ENCODE measurements around the gene SLC2A4RG.
"Not testable (repeated sequence)": the region's sequence is repeated elsewhere in the genome, so short reads cannot be mapped to it uniquely, and the experiment has no call there.

The SLC2A4RG gene

DNA sequence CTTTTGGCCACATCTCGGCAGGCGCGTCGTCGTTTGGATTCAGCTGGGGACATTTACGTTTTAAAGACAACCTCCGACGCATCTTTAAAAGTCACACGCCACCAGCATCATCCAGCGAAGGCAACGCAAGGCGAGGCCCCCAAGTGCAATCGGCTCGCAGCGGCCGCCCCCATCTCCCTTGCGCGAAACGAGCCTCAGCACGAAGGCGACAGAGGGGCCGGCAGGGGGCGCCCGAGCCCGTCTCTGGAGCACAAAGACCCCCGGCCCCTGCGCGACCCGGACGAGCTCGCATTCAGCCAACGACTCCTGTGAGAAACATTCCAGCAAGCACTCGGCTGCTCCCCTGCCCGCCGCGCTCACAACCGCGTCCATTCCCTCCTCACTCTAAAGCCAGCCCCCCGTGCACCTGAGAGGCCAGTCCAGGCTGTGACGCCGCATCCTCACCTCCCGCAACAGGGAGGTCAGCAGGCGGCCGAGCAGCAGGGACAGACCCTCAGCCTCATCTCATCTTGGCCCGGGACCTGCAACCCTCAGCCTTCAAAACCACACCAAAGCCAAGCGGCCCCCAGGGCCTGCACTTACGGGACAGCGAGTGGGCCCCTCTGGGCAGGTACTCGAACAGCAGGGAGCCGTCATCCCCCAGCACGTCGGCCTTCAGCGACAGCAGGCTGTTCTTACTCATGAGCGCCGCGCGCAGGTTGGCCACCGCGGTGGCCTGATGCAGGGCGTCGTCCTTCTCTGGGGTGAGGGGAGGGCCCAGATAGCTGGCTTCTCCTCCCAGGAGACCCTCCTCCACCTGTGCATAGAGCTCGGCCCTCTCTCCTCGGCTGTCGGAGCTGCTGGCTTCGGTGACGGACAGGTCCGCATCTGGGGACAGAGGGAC lies 35.8 kb downstream of the SLC2A4RG start:
- in situ Hi-C loops (cut with MboI; ENCODE audit: low sequenced_read_pairs), result no loop called here

DNA sequence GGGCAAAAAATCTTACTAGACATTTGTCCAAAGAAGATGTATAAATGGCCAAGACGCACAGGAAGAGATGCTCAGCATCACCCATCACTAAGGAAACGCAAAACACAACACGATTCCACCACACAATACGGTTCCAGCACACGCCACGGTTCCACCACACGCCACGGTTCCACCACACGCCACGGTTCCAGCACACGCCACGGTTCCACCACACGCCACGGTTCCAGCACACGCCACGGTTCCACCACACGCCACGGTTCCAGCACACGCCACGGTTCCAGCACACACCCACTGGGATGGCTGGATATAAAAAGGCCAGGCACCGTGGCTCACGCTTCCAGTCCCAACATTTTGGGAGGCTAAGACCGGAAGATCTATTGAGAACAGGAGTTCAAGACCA lies 37.3 kb downstream of the SLC2A4RG start:
- in situ Hi-C loops (cut with MboI; ENCODE audit: low sequenced_read_pairs), result not testable (repeated sequence)

DNA sequence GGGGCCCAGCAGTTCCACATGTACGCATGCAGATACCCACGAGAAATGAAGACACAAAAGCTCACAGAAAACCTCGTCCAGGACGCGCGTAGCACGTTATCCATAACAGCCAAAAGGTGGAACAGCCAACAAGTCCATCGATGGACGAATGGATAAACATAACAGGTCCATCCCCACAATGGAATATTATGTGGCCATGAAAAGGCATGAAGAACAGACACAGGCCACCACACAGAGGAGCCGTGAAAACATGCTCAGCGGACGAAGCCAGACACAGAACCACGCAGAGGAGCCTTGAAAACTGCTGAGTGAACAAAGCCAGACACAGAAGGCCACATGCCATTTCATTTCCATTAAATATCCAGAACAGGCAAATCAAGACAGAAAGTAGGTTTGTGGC lies 38.0 kb downstream of the SLC2A4RG start:
- in situ Hi-C loops (cut with MboI; ENCODE audit: low sequenced_read_pairs), result no loop called here

DNA sequence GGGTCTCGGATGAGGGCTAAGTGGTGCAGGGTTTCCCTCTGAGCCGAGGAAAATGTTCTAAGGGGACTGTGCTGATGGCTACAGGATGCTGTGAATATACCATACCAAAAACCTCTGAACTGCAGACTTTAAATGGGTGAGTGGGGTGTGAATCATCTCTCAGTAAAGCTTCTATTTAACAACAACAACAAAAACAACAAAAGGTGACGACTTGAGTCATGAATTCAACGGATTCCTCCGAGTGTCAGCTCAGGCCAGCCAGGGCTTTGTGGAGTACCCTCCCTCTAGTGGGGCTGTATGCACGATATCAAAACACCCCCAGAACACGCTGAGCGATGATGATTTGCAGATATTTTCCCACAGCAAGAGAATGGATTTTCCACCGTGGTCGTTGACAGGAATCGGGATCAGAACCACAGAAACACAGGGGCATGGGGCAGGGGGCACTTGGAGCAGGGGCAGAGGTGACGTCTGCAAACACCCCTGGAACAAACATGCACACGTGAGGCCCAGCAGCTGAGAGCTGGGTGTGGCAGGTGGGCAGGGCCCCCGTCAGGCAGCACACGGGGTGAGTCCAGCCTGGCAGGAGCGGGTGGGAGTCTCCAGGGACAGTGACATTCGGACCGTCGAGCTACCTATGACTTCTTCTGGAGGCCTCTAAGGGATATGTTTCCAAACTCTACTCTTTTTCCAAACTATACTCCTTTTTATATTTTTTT lies 38.6 kb downstream of the SLC2A4RG start:
- in situ Hi-C loops (cut with MboI; ENCODE audit: low sequenced_read_pairs), result no loop called here

DNA sequence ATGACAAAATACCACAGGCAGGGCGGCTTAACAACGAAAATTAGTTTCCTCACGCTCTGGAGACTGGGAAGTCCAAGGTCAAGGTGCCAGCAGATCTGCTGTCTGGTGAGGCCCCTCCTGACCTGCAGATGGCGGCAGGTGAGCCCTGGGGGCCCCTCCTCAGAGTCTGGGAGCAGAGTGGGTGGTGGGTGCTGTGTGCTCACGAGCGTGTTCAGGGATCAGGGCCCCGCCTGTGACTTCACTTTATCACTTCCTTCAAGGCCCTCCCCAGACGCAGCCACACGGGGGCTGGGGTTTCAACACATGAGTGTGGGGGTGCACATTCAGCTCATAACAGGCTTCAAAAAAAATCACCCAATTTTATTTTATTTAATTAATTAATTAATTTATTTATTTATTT lies 39.3 kb downstream of the SLC2A4RG start:
- in situ Hi-C loops (cut with MboI; ENCODE audit: low sequenced_read_pairs), result no loop called here

DNA sequence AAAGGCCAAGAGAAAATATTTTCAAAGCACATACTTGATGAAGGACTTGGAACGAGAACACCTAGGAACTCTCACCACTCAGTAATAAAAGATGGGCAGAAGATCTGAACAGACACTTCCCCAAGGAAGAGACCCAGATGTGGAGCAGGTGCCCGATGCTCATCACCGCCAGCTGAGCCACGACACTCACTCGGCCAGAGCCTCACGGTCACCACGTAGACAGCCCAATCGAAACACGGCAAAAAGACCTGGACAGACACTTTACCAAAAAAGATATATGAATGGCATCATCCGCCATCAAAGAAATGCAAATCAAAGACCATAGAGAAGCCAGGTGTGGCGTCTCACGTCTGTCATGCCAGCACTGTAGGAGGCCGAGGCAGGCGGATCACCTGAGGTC lies 41.6 kb downstream of the SLC2A4RG start:
- in situ Hi-C loops (cut with MboI; ENCODE audit: low sequenced_read_pairs), result no loop called here

DNA sequence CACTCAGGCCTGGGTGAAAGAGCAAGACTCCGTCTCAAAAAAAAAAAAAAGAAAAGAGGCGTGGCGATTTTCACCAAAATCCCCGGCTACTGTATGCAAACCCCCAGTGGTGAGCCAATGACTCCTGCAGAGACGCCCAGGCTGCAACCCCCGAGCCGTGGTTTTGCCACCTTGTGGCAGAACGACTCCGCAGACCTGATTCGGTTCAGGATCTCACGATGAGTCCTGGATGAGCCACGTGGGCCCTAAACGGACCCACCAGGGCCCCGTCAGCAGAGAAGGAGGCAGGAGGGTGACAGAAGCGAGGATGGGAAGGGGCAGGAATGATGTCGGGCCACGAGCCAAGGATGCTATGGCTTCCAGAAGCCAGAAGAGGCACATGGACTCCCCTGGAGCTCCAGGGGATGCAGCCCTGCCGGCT lies 42.5 kb downstream of the SLC2A4RG start:
- in situ Hi-C loops (cut with MboI; ENCODE audit: low sequenced_read_pairs), result no loop called here

DNA sequence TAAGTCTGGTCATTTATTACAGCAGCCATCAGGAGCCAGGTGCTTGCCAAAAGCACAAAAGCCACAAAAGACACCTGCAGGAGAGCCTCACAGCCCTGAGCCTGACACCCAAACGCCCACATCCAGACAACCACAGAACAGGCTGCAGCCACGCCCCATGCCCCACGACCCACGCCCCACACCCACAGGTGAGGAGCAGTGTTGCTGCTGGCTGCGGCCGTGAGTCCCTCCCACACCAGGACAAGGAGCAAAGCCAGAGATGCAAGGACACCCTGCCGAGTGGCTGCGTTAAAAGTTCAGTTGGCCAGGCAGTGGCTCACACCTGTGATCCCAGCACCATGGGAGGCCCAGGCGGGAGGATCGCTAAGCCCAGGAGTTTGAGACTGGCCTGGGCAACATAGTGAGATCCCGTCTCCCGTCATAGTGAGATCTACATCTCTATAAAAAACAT lies 43.0 kb downstream of the SLC2A4RG start:
- in situ Hi-C loops (cut with MboI; ENCODE audit: low sequenced_read_pairs), result no loop called here

DNA sequence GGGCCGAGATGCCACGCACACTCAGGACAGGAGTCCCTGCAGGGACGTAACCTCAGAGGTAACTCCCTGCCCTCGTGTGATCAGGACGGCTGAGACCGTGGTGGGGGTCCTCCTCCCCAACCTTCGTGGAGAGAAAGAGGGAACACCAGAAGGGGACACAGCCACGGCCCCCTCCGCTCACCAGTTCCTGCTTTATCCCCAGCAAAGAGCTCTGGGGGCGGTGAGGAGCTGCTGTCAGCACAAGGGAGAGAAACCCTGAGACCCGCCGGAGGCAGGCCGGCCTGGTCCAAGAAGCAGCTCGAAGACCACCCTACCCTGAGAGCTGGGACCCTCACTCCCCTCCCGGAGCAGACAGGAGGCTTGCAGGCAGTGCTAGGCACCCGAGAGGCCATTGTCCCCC lies 44.4 kb downstream of the SLC2A4RG start:
- in situ Hi-C loops (cut with MboI; ENCODE audit: low sequenced_read_pairs), result no loop called here

DNA sequence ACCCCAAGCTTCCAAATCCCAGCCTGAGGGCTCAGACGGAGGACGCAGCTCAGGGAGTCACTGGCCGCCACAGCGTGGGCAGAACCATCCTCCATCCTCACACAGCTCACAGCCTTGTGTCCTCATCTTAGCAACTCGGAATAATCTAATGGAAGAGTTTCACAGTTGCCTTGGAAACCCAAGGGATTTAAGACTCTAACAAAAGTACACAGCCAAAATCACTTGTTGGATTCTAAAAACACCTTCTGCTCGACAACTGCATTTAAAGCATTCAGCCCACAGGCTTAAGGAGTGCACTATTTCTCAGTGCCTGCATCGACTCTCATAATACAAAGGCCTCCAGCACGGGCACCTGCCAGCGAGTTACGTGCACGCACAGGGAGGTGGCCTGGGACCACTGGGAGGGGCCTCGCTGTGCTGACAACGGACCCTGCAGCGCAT lies 46.1 kb downstream of the SLC2A4RG start:
- in situ Hi-C loops (cut with MboI; ENCODE audit: low sequenced_read_pairs), result no loop called here

DNA sequence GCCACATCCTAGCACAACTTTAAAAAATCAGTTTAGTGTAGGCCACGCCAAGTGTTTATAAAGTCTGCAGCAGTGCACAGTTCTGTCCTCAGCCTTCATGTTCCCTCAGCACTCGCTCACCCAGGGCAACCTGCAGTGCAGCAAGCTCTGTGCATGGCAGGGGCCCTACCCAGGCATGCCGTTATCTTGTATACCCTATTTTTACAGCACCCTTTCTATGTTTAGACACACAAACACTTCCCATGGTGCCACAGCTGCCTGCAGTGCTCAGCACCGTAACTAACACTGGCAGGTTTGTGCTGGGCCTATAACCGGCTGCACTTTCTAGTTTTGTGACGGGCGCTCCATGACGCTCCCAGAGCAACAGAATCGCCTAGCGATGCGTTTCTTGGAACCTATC lies 47.7 kb downstream of the SLC2A4RG start:
- in situ Hi-C loops (cut with MboI; ENCODE audit: low sequenced_read_pairs), result no loop called here

DNA sequence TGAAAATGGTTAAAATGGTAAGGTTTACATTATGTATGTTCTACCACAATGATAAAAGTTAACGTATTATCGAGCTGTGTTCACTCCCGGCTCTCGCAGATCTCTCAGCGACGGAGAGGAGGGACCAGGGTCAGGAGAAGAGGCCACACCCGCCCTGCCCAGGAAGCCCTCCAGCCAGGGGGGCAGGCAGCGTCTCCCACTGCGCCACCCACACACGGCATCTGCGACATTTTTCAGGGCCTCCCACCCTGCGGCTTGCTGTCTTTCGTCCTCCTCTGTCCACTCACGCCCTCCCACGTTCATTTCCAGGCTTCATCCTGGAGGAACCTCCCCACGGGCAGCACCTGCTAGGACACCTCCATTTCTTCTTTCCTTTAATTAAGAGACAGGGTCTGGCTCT lies 48.2 kb downstream of the SLC2A4RG start:
- in situ Hi-C loops (cut with MboI; ENCODE audit: low sequenced_read_pairs), result no loop called here

DNA sequence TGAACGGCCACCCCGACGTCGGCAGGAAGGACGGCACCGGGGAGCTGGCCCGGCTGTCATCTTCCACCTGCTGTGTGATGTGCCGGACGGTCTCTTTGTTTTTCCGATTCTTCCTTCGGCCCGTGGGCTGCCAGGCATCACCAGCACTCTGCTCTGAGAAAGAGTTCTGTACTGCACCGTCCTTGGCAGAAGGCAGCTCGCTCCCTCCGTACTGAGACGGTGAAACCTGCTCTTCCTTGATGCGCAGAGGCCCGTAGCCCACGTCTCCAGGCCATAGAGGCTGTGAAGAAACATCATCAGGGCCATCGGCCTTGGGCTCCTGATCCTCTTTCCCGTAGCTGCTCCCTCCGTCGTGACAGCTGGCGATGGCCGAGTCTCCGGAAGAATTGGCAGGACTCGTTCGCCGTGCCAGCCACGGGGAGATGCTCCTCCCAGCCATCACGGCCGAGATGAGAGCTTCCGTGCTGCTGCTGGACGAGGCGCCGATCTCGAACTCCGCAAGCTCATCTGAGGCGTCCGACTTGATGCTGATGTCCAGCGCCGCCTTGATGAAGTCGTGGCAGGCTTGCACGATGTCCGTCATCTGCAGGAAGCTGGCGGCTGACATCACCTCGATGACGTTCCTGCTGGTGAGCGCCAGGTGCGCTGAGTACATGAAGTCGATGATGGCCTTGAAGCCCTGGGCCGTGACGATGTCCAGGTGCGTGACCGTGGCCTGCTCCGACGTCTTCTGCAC lies 50.4 kb downstream of the SLC2A4RG start:
- in situ Hi-C loops (cut with MboI; ENCODE audit: low sequenced_read_pairs), result no loop called here

DNA sequence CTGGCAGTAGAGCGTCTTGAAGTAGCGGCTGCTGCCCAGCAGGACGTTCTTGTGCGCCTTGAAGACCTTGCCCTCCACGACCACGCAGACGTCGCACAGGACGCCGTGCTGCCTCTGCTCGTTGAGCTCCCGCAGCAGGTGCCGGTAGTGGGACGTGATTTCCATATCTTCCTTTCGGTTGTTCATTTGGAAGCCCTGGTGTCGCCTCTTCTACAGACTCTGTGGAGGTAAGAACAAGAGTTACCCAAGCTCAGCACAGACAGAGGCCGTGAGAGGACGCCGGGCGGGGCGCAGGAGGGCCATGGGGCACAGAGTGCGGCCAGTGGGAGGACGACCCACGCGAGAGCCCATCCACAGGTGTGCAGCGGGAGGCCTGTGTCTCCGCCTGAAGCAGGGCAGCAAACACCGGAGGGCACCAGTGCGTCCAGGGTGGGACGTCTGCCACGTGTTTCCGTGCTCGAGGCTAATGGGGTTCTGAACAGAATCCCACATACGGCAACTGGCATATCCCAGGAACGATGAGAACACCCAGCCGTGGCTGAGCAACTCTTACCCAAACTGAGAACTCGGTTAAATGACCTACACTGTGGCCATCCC lies 51.1 kb downstream of the SLC2A4RG start:
- in situ Hi-C loops (cut with MboI; ENCODE audit: low sequenced_read_pairs), result no loop called here

DNA sequence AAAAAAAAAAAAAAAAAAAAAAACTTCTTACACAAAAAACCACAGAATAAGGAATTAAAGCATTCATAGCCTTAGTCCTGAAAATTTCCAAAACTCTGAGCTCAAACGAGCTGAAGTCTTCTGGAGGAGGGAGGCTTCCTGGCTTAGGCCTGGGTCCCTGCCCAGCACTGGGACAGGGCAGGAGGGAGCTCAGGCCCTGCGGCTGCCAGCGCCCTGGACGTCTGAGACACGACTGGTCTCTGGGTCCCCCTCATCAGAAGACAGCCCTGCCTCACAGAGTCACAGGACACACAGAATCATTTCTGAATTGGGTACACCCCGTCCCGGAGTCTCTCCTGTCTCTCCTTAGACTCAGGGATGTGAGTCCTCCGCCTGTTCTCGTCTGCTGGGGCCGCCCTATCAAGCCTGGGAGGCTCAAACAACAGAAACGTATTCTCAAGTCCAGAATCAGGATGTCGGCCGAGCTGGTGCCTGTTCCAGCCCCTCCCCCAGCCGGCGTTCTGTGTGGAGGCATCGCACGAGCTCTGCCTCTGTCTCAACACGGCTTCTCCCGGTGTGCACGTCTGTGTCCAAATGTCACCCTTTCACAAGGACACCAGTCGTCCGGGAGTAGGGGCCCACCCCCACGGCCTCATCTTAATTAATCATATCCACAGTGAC lies 52.1 kb downstream of the SLC2A4RG start:
- in situ Hi-C loops (cut with MboI; ENCODE audit: low sequenced_read_pairs), result no loop called here

DNA sequence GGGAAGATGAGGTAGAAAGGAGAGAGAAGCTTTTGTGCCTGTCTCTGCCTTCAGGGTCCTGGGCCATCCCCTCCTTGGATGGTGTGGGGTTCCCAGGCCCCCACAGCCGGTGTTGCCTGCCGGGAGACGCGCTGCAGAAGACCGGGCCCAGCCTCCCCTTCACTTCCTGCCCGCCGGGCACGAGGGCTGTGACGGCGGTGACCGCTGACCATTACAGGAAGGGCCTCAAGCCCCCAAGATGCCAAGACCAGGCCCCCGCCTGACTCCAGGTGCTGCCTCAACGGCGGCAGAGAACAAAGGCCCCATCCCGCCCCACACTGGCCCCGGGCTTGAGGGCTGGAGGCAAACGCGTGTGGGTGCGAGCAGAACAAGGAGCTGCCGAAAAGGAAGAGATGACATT lies 53.3 kb downstream of the SLC2A4RG start:
- in situ Hi-C loops (cut with MboI; ENCODE audit: low sequenced_read_pairs), result no loop called here
